IPS DF 4.7 (cell line): ENCODE results near the gene LBH.
"Not testable (repeated sequence)": the region's sequence is repeated elsewhere in the genome, so short reads cannot be mapped to it uniquely, and the experiment has no call there.

Experiments
- DNase-seq: peaks from one replicate; pipeline ENCODE4 v3.0.0-alpha.2; 2013; ENCODE audit warnings: low spot score; ENCODE audit errors: extremely low read depth

The LBH gene

GRCh38 chr2:30257266-30258214, 26.2 kb downstream of the LBH start:
- DNase-seq, result no peak

- no peak for DNase-seq
Observed at GRCh38 chr2:30259071-30259470, 27.7 kb downstream of the LBH start.

GRCh38 chr2:30259827-30260679, 28.7 kb downstream of the LBH start:
- DNase-seq, result no peak

GRCh38 chr2:30260941-30261340, 29.6 kb downstream of the LBH start:
- no peak for DNase-seq

- DNase-seq, result no peak
Observed at GRCh38 chr2:30261695-30262211, 30.4 kb downstream of the LBH start.

GRCh38 chr2:30262716-30263309, 31.5 kb downstream of the LBH start:
- no peak for DNase-seq

- DNase-seq, result no peak
Observed at GRCh38 chr2:30264274-30264673, 32.9 kb downstream of the LBH start.

- no peak for DNase-seq
Observed at GRCh38 chr2:30265052-30266015, 34.0 kb downstream of the LBH start.

GRCh38 chr2:30266051-30266621, 34.8 kb downstream of the LBH start:
- no peak for DNase-seq

GRCh38 chr2:30266705-30267104, 35.4 kb downstream of the LBH start:
- no peak for DNase-seq

- no peak for DNase-seq
Observed at GRCh38 chr2:30267161-30267975, 36.0 kb downstream of the LBH start.

- DNase-seq, result no peak
Observed at GRCh38 chr2:30268296-30268871, 37.0 kb downstream of the LBH start.

- DNase-seq, result not testable (repeated sequence)
Observed at GRCh38 chr2:30269114-30269770, 37.9 kb downstream of the LBH start.

GRCh38 chr2:30269771-30270145, 38.4 kb downstream of the LBH start:
- no peak for DNase-seq

- no peak for DNase-seq
Observed at GRCh38 chr2:30270166-30270565, 38.8 kb downstream of the LBH start.

- DNase-seq, result no peak
Observed at GRCh38 chr2:30271301-30271700, 40.0 kb downstream of the LBH start.

GRCh38 chr2:30272286-30272685, 41.0 kb downstream of the LBH start:
- DNase-seq, result no peak
